Gastrocnemius medialis (tissue), 4 donors: ENCODE results near the gene CEACAM20.
A peak's percentile ranks its signal among the peaks of the same experiment; 100 is the strongest.

Experiments used
- CTCF ChIP-seq, 5 experiments: fragments of 450-650 bp in 3 of 5; fragments of 200-600 bp in 2 of 5; sonication (generic) in 2 of 5; IDR thresholded peaks in 4 of 5; conservative IDR thresholded peaks in 1 of 5; 1 replicate in 4 of 5; 2 replicates in 1 of 5; pipeline ENCODE4 v1.5.1; 2016 to 2019; ENCODE audit warnings: antibody characterized with exemption in 5 of 5, mild to moderate bottlenecking in 3 of 5, moderate library complexity in 3 of 5
- POLR2A ChIP-seq, 2 donors: fragments of 450-650 bp; IDR thresholded peaks; one replicate each; pipeline ENCODE4 v1.6.1; 2017; ENCODE audit warnings: antibody characterized with exemption in 2 of 2, mild to moderate bottlenecking in 2 of 2, moderate library complexity in 2 of 2

- TF ChIP-seq CTCF (IDR thresholded peaks at IDR 0.05 in 4 of 5, conservative IDR thresholded peaks at IDR 0.05 in 1 of 5) (peak; percentile 73 to 83 (median 80)), POLR2A (IDR thresholded peaks at IDR 0.05) (peak; percentile 58 to 64)
Observed at GRCh38 chr19:44499962-44500949, 29.2 kb downstream of the CEACAM20 start, which contains the start of gene ZNF180.
